ENCODE measurements around the gene OR51B4. TPM values are rescaled to one million over a fixed set of nuclear protein-coding genes. Genes with fewer than 3 reads are reported as not detected.

The OR51B4 gene
- total RNA-seq, 1 experiment from 2014 or later: not detected

DNA sequence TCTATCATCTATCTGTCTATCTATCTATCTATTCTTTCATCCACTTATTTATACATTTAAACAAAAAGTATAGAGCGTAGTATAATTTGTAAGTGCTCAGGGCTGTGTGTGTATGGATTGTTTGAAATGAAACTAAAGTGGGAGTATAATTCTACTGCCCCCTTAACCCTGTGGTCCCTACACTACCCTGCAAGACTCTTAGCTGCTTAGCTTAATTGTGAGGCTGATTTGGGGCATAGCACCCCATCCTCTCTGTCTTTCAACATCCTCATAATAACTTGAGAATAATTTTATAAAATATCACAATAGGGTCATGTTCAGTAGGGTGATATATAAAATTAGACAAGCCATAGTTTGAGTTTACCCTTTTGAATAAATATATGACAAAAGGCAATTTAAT is 11.6 kb downstream of the OR51B4 start:
- H3K4me1 Mint-ChIP-seq (ENCODE audit: low read depth, unreplicated experiment): no peaks in the 10 kb centered on the region
- no peaks in the 10 kb centered on the region for H3K36me3 Mint-ChIP-seq (ENCODE audit: insufficient read depth, unreplicated experiment)
- CTCF ChIA-PET: no interaction called here
- H3K27me3 Mint-ChIP-seq (ENCODE audit: unreplicated experiment): no peaks in the 10 kb centered on the region
- no TSS peak for BruUV-seq (replicated peaks)
- TF ChIP-seq, protein P1, sequence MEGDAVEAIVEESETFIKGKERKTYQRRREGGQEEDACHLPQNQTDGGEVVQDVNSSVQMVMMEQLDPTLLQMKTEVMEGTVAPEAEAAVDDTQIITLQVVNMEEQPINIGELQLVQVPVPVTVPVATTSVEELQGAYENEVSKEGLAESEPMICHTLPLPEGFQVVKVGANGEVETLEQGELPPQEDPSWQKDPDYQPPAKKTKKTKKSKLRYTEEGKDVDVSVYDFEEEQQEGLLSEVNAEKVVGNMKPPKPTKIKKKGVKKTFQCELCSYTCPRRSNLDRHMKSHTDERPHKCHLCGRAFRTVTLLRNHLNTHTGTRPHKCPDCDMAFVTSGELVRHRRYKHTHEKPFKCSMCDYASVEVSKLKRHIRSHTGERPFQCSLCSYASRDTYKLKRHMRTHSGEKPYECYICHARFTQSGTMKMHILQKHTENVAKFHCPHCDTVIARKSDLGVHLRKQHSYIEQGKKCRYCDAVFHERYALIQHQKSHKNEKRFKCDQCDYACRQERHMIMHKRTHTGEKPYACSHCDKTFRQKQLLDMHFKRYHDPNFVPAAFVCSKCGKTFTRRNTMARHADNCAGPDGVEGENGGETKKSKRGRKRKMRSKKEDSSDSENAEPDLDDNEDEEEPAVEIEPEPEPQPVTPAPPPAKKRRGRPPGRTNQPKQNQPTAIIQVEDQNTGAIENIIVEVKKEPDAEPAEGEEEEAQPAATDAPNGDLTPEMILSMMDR (IDR thresholded peaks at IDR 0.05; ENCODE audit: unreplicated experiment): no peak
- H3K4me3 Mint-ChIP-seq (ENCODE audit: low read depth, unreplicated experiment): no peak overlapping the region
- DNase-seq: no peak
- intact Hi-C loops (cut with micrococcal nuclease; ENCODE audit: unreplicated experiment): loop anchor here (2.0 kb wide), 2 partner anchors 85 to 165 kb away; no protein-coding TSS in a partner anchor
- no peaks in the 10 kb centered on the region for H3K9me3 Mint-ChIP-seq (ENCODE audit: low read depth, unreplicated experiment)
- no peak overlapping the region for H3K27ac Mint-ChIP-seq (ENCODE audit: unreplicated experiment)

DNA sequence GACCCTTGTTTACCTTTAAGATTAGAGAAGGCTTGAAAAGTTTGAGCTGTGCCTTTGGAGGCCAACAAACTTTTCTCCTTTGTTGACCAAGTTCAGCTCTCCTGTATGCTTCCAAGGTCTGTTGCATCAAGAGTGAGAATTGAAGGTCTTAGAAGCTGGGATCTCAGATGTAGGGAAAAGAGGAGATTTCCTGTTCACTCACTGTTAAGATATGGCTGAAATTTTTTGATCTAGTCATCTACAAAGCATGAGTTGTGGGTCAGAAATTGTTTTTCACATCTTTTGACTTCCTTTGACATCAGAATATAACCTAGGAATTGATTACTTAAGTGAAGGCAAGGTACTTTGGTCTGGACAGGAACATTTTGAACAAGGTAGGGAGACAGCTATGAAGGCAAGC is 12.1 kb downstream of the OR51B4 start:
- CTCF ChIA-PET: no interaction called here
- H3K9me3 Mint-ChIP-seq (ENCODE audit: low read depth, unreplicated experiment): no peaks in the 10 kb centered on the region
- BruUV-seq (replicated peaks): no TSS peak
- H3K27ac Mint-ChIP-seq (ENCODE audit: unreplicated experiment): no peak overlapping the region
- H3K4me1 Mint-ChIP-seq (ENCODE audit: low read depth, unreplicated experiment): no peaks in the 10 kb centered on the region
- TF ChIP-seq, protein P1 (IDR thresholded peaks at IDR 0.05; ENCODE audit: unreplicated experiment): no peak
- H3K4me3 Mint-ChIP-seq (ENCODE audit: low read depth, unreplicated experiment): no peak overlapping the region
- no peaks in the 10 kb centered on the region for H3K36me3 Mint-ChIP-seq (ENCODE audit: insufficient read depth, unreplicated experiment)
- no peaks in the 10 kb centered on the region for H3K27me3 Mint-ChIP-seq (ENCODE audit: unreplicated experiment)
- intact Hi-C loops (cut with micrococcal nuclease; ENCODE audit: unreplicated experiment): loop anchor here (2.0 kb wide), 2 partner anchors 85 to 165 kb away; no protein-coding TSS in a partner anchor
- DNase-seq: no peak

DNA sequence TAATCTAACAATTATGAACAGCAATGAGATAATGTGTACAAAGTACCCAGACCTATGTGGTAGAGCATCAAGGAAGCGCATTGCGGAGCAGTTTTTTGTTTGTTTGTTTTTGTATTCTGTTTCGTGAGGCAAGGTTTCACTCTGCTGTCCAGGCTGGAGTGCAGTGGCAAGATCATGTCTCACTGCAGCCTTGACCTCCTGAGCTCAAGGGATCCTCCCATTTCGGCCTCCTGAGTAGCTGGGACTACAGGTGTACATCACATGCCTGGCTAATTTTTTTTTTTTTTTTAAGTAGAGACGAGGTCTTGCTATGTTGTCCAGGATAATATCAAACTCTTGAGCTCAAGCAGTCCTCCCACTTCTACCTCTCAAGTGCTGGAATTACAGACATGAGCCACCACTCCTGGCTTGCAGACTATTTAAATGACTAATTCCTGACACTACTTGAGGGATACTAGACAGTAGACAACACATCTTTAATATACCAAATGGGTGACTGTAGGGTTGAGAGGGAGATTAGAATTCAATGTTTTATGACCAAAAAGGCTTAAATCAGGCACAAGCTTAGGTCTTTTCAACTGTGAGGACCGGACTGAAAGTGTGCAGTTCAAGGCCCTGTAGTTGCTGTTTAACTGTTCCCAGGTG is 12.7 kb downstream of the OR51B4 start:
- BruUV-seq (replicated peaks): no TSS peak
- H3K4me1 Mint-ChIP-seq (ENCODE audit: low read depth, unreplicated experiment): no peaks in the 10 kb centered on the region
- no peak overlapping the region for H3K4me3 Mint-ChIP-seq (ENCODE audit: low read depth, unreplicated experiment)
- TF ChIP-seq, protein P1 (IDR thresholded peaks at IDR 0.05; ENCODE audit: unreplicated experiment): no peak
- H3K36me3 Mint-ChIP-seq (ENCODE audit: insufficient read depth, unreplicated experiment): no peaks in the 10 kb centered on the region
- CTCF ChIA-PET: no interaction called here
- H3K27ac Mint-ChIP-seq (ENCODE audit: unreplicated experiment): no peak overlapping the region
- intact Hi-C loops (cut with micrococcal nuclease; ENCODE audit: unreplicated experiment): no loop called here
- H3K27me3 Mint-ChIP-seq (ENCODE audit: unreplicated experiment): no peaks in the 10 kb centered on the region
- no peaks in the 10 kb centered on the region for H3K9me3 Mint-ChIP-seq (ENCODE audit: low read depth, unreplicated experiment)
- no peak for DNase-seq

DNA sequence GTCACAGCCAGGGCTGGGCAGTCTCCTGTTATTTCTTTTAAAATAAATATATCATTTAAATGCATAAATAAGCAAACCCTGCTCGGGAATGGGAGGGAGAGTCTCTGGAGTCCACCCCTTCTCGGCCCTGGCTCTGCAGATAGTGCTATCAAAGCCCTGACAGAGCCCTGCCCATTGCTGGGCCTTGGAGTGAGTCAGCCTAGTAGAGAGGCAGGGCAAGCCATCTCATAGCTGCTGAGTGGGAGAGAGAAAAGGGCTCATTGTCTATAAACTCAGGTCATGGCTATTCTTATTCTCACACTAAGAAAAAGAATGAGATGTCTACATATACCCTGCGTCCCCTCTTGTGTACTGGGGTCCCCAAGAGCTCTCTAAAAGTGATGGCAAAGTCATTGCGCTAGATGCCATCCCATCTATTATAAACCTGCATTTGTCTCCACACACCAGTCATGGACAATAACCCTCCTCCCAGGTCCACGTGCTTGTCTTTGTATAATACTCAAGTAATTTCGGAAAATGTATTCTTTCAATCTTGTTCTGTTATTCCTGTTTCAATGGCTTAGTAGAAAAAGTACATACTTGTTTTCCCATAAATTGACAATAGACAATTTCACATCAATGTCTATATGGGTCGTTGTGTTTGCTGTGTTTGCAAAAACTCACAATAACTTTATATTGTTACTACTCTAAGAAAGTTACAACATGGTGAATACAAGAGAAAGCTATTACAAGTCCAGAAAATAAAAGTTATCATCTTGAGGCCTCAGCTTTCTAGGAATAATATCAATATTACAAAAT is 13.4 kb downstream of the OR51B4 start:
- BruUV-seq (replicated peaks): no TSS peak
- no peaks in the 10 kb centered on the region for H3K27me3 Mint-ChIP-seq (ENCODE audit: unreplicated experiment)

More for the DNA sequence above, 13.4 kb downstream of the OR51B4 start:
- no peaks in the 10 kb centered on the region for H3K36me3 Mint-ChIP-seq (ENCODE audit: insufficient read depth, unreplicated experiment)
- CTCF ChIA-PET: no interaction called here
- no peak overlapping the region for H3K27ac Mint-ChIP-seq (ENCODE audit: unreplicated experiment)
- no peaks in the 10 kb centered on the region for H3K4me1 Mint-ChIP-seq (ENCODE audit: low read depth, unreplicated experiment)
- no peaks in the 10 kb centered on the region for H3K9me3 Mint-ChIP-seq (ENCODE audit: low read depth, unreplicated experiment)
- intact Hi-C loops (cut with micrococcal nuclease; ENCODE audit: unreplicated experiment): no loop called here
- TF ChIP-seq, protein P1 (IDR thresholded peaks at IDR 0.05; ENCODE audit: unreplicated experiment): no peak
- no peak overlapping the region for H3K4me3 Mint-ChIP-seq (ENCODE audit: low read depth, unreplicated experiment)
- no peak for DNase-seq

Measured in Calu3 (cell line).